Activated CD8-positive, alpha-beta memory T cell treated with anti-CD3 and anti-CD28 coated beads, Interleukin-2, amount 50 U/mL, for 48 hours (primary cell): Measurements from ENCODE around the gene IL22.

Source experiments
- DNase-seq: peaks from one replicate; pipeline ENCODE4 v3.0.0-alpha.2; 2020

Gene IL22

GRCh38 chr12:68264158-68264855 lies 10.9 kb upstream of the IL22 start:
- no peak for DNase-seq

GRCh38 chr12:68263366-68263765 lies 10.0 kb upstream of the IL22 start:
- DNase-seq, result no peak

- DNase-seq, result no peak
Observed at GRCh38 chr12:68261896-68262295, 8.5 kb upstream of the IL22 start.

- no peak for DNase-seq
Observed at GRCh38 chr12:68260153-68260552, 6.7 kb upstream of the IL22 start.

GRCh38 chr12:68259318-68259940 lies 6.0 kb upstream of the IL22 start:
- DNase-seq, result peak; percentile 67

GRCh38 chr12:68252077-68252476 lies 1.3 kb downstream of the IL22 start:
- no peak for DNase-seq

- no peak for DNase-seq
Observed at GRCh38 chr12:68250454-68250853, 3.0 kb downstream of the IL22 start.

GRCh38 chr12:68247785-68248184 lies 5.6 kb downstream of the IL22 start:
- DNase-seq, result no peak

GRCh38 chr12:68246350-68246749 lies 7.1 kb downstream of the IL22 start:
- DNase-seq, result no peak

- no peak for DNase-seq
Observed at GRCh38 chr12:68245180-68246021, 8.0 kb downstream of the IL22 start.

GRCh38 chr12:68242777-68243176 lies 10.6 kb downstream of the IL22 start:
- no peak for DNase-seq

- DNase-seq, result no peak
Observed at GRCh38 chr12:68240975-68241374, 12.4 kb downstream of the IL22 start.

- no peak for DNase-seq
Observed at GRCh38 chr12:68240079-68240478, 13.3 kb downstream of the IL22 start.

- no peak for DNase-seq
Observed at GRCh38 chr12:68239309-68239982, 14.0 kb downstream of the IL22 start.

GRCh38 chr12:68237619-68238018 lies 15.8 kb downstream of the IL22 start:
- DNase-seq, result no peak

- DNase-seq, result no peak
Observed at GRCh38 chr12:68237078-68237477, 16.3 kb downstream of the IL22 start.

GRCh38 chr12:68236421-68237059 lies 16.9 kb downstream of the IL22 start:
- no peak for DNase-seq

- no peak for DNase-seq
Observed at GRCh38 chr12:68235576-68235975, 17.8 kb downstream of the IL22 start.

GRCh38 chr12:68234140-68234539 lies 19.3 kb downstream of the IL22 start:
- no peak for DNase-seq

GRCh38 chr12:68233498-68233897 lies 19.9 kb downstream of the IL22 start:
- DNase-seq, result no peak

GRCh38 chr12:68231691-68232090 lies 21.7 kb downstream of the IL22 start:
- no peak for DNase-seq

- DNase-seq, result no peak
Observed at GRCh38 chr12:68231229-68231628, 22.2 kb downstream of the IL22 start.

- no peak for DNase-seq
Observed at GRCh38 chr12:68229956-68230355, 23.4 kb downstream of the IL22 start.
